Measurements from ENCODE around the gene ANGPTL8. TPM values are rescaled to one million over a fixed set of nuclear protein-coding genes. Genes with fewer than 3 reads are reported as not detected.

ANGPTL8 gene
- total and polyA plus RNA-seq, 2 donors (not counting 3 experiments of a cell fraction or from before 2014, with no cell fraction given), result not detected

DNA sequence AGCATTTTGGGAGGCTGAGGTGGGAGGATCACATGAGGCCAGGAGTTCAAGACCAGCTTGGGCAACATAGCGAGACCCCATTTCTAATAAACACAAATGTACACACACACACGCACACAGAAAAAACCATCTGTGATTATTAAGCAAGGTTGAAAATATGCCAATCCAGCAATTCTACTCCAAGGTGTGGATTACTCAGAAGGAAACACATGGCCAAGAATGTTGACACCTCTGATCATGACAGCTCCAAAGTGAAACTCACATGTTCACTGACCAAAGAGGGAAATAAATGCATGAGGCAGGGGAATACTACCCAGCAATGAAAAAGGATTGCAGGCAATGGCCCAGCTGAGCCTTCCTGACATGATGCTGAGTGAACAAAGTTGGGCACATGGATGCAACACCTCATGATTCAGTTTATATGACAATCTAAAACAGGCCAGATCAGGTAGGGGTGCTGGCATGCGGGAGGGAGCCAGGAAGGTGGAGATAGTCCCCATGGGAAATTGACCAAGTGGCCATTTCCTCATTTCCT, 18.5 kb downstream of the ANGPTL8 start:
- CTCF ChIA-PET, result interaction anchor here (1.0 kb wide), 1 partner anchor 14 kb away, joined by 4 read pairs; no protein-coding TSS in a partner anchor
- Histone ChIP-seq H4K20me1 (replicated peaks; ENCODE audit: control insufficient read depth, extremely low read depth, insufficient read depth, low read length) (no peaks in the 10 kb centered on the region), H3K27me3 (ENCODE audit: control insufficient read depth in 2 of 2, insufficient read depth in 2 of 2, low read length in 2 of 2) (no peaks in the 10 kb centered on the region), H3K4me1 (ENCODE audit: control insufficient read depth, extremely low read depth, insufficient read depth, low read length) (peaks cover 19% of the 10 kb centered on the region), H3K36me3 (ENCODE audit: control insufficient read depth in 2 of 2, extremely low read depth in 1 of 2, insufficient read depth in 2 of 2, low read length in 2 of 2) (peaks cover 0 to 4% of the 10 kb centered on the region in 2 experiments), H3K4me3 (replicated peaks in 1 of 3; ENCODE audit: insufficient read depth in 1 of 3, low read depth in 1 of 3, low read length in 3 of 3) (no peak overlapping the region), H3K9me3 (replicated peaks; ENCODE audit: control insufficient read depth, insufficient read depth, low read length) (no peaks in the 10 kb centered on the region), H3K79me2 (ENCODE audit: control insufficient read depth, insufficient read depth, low read length) (peaks cover 60% of the 10 kb centered on the region), H3K4me2 (ENCODE audit: insufficient read depth, low read length) (no peak overlapping the region), H3K9ac (replicated peaks; ENCODE audit: extremely low read depth, insufficient read depth, low read length) (no peak overlapping the region), H2AFZ (ENCODE audit: low read depth, low read length) (no peak overlapping the region), H3K27ac (ENCODE audit: insufficient read depth, low read depth, low read length) (no peak overlapping the region), H3K9me1 (replicated peaks; ENCODE audit: control insufficient read depth, extremely low read depth, insufficient read depth, low read length) (no peaks in the 10 kb centered on the region)
- no TSS peak for BruUV-seq (replicated peaks)
- no peak for DNase-seq (ENCODE audit: low read depth, low spot score)
- POLR2A ChIA-PET, result no interaction called here
- peak; percentile 61 for FAIRE-seq
- intact Hi-C loops (cut with micrococcal nuclease) (no loop called here), dilution Hi-C loops (cut with MboI; ENCODE audit: extremely low pct_ligation_motif_present, low sequenced_read_pairs) (no loop called here)
- TF ChIP-seq POLR2AphosphoS5 (IDR thresholded peaks at IDR 0.05; ENCODE audit: insufficient read depth, low read depth, low read length), result no peak
- no peak for TF ChIP-seq FOS (IDR thresholded peaks at IDR 0.05; ENCODE audit: borderline replicate concordance, insufficient read depth, low read length)

DNA sequence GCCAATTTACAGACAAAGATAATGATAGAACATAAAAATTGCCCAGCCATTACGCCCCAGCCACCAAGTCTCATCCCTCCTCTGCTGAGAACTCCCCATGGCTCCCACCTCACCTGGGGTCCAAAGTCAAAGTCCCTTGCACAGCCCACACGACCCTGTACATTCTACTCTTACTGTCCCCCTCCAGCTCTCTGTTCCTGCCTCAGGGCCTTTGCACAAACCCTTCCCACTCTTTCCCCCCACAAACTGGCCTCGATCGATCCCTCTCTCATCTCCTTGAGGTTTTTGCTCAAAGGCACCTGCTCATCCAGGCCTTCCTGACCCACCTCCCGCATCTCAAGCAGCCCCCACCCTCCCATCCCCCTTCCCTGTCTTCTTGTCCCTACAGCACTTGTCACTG, 21.6 kb downstream of the ANGPTL8 start:
- no TSS peak for BruUV-seq (replicated peaks)
- no peaks in the 10 kb centered on the region for H3K27me3 ChIP-seq (ENCODE audit: control insufficient read depth in 2 of 2, insufficient read depth in 2 of 2, low read length in 2 of 2)
- FAIRE-seq (no peak), DNase-seq (ENCODE audit: low read depth, low spot score) (no peak)
- H3K9ac ChIP-seq (replicated peaks; ENCODE audit: extremely low read depth, insufficient read depth, low read length), result no peak overlapping the region
- H3K4me1 ChIP-seq (ENCODE audit: control insufficient read depth, extremely low read depth, insufficient read depth, low read length), result peaks cover 30% of the 10 kb centered on the region
- ChIA-PET POLR2A (no interaction called here), CTCF (interaction anchor here (1.0 to 1.6 kb wide), 3 partner anchors 18 to 33 kb away, joined by 3 to 6 read pairs (median 4); no protein-coding TSS in a partner anchor)
- H3K9me3 ChIP-seq (replicated peaks; ENCODE audit: control insufficient read depth, insufficient read depth, low read length), result no peaks in the 10 kb centered on the region
- H3K4me3 ChIP-seq (replicated peaks in 1 of 3; ENCODE audit: insufficient read depth in 1 of 3, low read depth in 1 of 3, low read length in 3 of 3), result peak overlapping the region; percentile 56 to 79 (median 57)
- H4K20me1 ChIP-seq (replicated peaks; ENCODE audit: control insufficient read depth, extremely low read depth, insufficient read depth, low read length), result no peaks in the 10 kb centered on the region
- H3K4me2 ChIP-seq (ENCODE audit: insufficient read depth, low read length), result peak overlapping the region; percentile 64
- H3K9me1 ChIP-seq (replicated peaks; ENCODE audit: control insufficient read depth, extremely low read depth, insufficient read depth, low read length), result no peaks in the 10 kb centered on the region
- TF ChIP-seq GATA2 (IDR thresholded peaks at IDR 0.05; ENCODE audit: insufficient read depth, insufficient read length, low read depth, low read length) (no peak), FOS (IDR thresholded peaks at IDR 0.05; ENCODE audit: borderline replicate concordance, insufficient read depth, low read length) (no peak), POLR2AphosphoS5 (IDR thresholded peaks at IDR 0.05; ENCODE audit: insufficient read depth, low read depth, low read length) (no peak), EZH2 (IDR thresholded peaks at IDR 0.05; ENCODE audit: borderline replicate concordance, low read depth, low read length, severe bottlenecking) (no peak), POLR2A (IDR thresholded peaks at IDR 0.05; ENCODE audit: low read depth, low read length) (no peak), MYC (IDR thresholded peaks at IDR 0.05; ENCODE audit: low read depth, low read length) (no peak), JUN (IDR thresholded peaks at IDR 0.05; ENCODE audit: borderline replicate concordance, insufficient read depth, insufficient read length, low read depth) (no peak)
- TF ChIP-seq, protein P1, sequence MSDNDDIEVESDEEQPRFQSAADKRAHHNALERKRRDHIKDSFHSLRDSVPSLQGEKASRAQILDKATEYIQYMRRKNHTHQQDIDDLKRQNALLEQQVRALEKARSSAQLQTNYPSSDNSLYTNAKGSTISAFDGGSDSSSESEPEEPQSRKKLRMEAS (IDR thresholded peaks at IDR 0.05; ENCODE audit: insufficient read depth, insufficient read length), result no peak
- TF ChIP-seq, protein P2, sequence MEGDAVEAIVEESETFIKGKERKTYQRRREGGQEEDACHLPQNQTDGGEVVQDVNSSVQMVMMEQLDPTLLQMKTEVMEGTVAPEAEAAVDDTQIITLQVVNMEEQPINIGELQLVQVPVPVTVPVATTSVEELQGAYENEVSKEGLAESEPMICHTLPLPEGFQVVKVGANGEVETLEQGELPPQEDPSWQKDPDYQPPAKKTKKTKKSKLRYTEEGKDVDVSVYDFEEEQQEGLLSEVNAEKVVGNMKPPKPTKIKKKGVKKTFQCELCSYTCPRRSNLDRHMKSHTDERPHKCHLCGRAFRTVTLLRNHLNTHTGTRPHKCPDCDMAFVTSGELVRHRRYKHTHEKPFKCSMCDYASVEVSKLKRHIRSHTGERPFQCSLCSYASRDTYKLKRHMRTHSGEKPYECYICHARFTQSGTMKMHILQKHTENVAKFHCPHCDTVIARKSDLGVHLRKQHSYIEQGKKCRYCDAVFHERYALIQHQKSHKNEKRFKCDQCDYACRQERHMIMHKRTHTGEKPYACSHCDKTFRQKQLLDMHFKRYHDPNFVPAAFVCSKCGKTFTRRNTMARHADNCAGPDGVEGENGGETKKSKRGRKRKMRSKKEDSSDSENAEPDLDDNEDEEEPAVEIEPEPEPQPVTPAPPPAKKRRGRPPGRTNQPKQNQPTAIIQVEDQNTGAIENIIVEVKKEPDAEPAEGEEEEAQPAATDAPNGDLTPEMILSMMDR (IDR thresholded peaks at IDR 0.05; ENCODE audit: extremely low read depth in 1 of 2, insufficient read depth in 1 of 2, low read depth in 1 of 2, low read length in 2 of 2), result no peak
- H2AFZ ChIP-seq (ENCODE audit: low read depth, low read length), result no peak overlapping the region
- peaks cover 43% of the 10 kb centered on the region for H3K79me2 ChIP-seq (ENCODE audit: control insufficient read depth, insufficient read depth, low read length)
- intact Hi-C loops (cut with micrococcal nuclease), result no loop called here
- no peak overlapping the region for H3K27ac ChIP-seq (ENCODE audit: insufficient read depth, low read depth, low read length)
- H3K36me3 ChIP-seq (ENCODE audit: control insufficient read depth in 2 of 2, extremely low read depth in 1 of 2, insufficient read depth in 2 of 2, low read length in 2 of 2), result no peaks in the 10 kb centered on the region
- dilution Hi-C loops (cut with MboI; ENCODE audit: extremely low pct_ligation_motif_present, low sequenced_read_pairs), result no loop called here
